GM18498 (cell line): ENCODE measurements around the gene CFAP74.
"Not testable (repeated sequence)": the region's sequence is repeated elsewhere in the genome, so short reads cannot be mapped to it uniquely, and the experiment has no call there.

Source experiments
- ATAC-seq: cut with Tn5 transposase; IDR thresholded peaks from one replicate; pipeline ENCODE4 v1.9.1; 2021; ENCODE audit warnings: mild to moderate bottlenecking, moderate library complexity; ENCODE audit not compliant: unreplicated experiment

The CFAP74 gene

GRCh38 chr1:1954015-1954414, 49.6 kb downstream of the CFAP74 start:
- ATAC-seq = no peak

- ATAC-seq = no peak
These were observed 52.6 kb downstream of the CFAP74 start for GRCh38 chr1:1950940-1951339.

DNA sequence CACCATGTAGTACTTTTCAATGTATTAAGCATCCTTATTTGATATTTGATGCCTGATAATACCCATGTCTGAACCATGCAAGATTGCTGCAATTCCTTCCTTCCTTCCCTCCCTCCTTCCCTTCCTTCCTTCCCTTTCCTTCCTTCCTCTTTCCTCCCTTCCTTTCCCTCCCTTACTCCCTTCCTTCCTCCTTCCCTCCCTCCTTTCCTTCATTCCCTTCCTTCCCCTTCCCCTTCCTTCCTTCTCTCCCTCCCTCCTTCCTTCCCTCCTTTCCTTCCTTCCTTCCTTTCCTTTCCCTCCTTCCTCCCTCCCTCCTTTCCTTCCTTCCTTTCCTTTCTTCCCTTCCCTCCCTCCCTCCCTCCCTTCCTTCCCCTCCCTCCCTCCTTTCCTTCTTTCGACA, 54.8 kb downstream of the CFAP74 start:
- ATAC-seq = no peak

DNA sequence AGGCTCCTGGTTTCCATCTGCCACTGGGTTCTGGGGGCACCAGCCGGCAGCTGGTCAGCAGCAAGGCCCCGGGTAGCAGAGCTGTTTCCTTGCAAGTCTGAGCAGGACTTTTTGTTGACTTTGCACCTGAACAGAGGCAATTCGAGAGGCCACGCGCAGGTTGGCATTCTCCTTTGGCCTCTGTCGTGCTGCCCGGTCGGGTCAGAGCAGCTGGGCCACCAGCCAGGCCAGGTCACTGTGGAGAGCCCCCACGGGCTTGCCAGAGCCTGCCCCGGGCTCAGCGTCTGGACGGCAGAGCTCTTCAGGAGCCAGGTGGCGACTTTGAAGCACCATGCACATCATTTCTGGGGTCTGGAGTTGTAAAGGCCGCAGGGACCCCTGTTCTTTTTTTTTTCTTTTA, 56.1 kb downstream of the CFAP74 start:
- no peak for ATAC-seq

- no peak for ATAC-seq
These were observed 57.0 kb downstream of the CFAP74 start for GRCh38 chr1:1946540-1946939.

- ATAC-seq = no peak
These were observed 57.7 kb downstream of the CFAP74 start for GRCh38 chr1:1945782-1946393.

- ATAC-seq = no peak
These were observed 59.6 kb downstream of the CFAP74 start for GRCh38 chr1:1943834-1944570.

GRCh38 chr1:1942753-1943656, 60.6 kb downstream of the CFAP74 start:
- ATAC-seq = no peak

- no peak for ATAC-seq
These were observed 61.5 kb downstream of the CFAP74 start for GRCh38 chr1:1941868-1942752.

GRCh38 chr1:1941211-1941841, 62.3 kb downstream of the CFAP74 start:
- ATAC-seq = no peak

- no peak for ATAC-seq
These were observed 63.5 kb downstream of the CFAP74 start for GRCh38 chr1:1940123-1940425.

GRCh38 chr1:1939296-1940122, 64.1 kb downstream of the CFAP74 start:
- no peak for ATAC-seq

- no peak for ATAC-seq
These were observed 64.8 kb downstream of the CFAP74 start for GRCh38 chr1:1938613-1939295.

- ATAC-seq = no peak
These were observed 65.4 kb downstream of the CFAP74 start for GRCh38 chr1:1938276-1938573.

- no peak for ATAC-seq
These were observed 65.9 kb downstream of the CFAP74 start for GRCh38 chr1:1937549-1938275.

DNA sequence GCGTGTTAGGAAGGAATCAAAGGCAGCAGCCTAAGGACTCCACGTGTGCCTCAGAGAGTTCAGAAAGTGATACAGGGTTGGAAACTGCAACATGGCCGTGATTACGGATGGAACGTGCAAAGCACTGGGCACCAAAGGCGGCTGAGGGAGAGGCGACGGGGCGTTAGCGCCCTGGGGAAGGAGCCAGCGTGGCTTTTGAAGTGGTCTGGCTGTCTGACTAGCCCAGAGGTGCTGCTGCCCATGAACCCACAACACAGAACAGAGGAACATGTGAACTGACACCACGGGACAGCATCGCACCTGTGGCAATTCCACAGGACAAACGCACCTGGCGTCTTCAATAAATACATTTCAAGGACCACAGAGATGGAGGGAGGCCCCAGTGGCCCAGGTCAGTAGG, 66.5 kb downstream of the CFAP74 start:
- no peak for ATAC-seq

DNA sequence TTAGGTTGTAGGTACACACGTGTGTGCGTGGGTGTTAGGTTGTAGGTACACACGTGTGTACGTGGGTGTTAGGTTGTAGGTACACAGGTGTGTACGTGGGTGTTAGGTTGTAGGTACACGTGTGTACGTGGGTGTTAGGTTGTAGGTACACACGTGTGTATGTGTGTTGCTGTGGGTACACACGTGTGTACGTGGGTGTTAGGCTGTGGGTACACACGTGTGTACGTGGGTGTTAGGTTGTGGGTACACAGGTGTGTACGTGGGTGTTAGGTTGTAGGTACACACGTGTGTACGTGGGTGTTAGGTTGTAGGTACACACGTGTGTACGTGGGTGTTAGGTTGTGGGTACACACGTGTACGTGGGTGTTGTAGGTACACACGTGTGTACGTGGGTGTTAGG, 68.7 kb downstream of the CFAP74 start:
- not testable (repeated sequence) for ATAC-seq
